GM12872 (cell line): ENCODE data around the gene RIPPLY3.

Experiments
- TF ChIP-seq, protein P1 (sequence below): IDR thresholded peaks from 3 replicates; pipeline ENCODE4 v1.5.1; 2011; ENCODE audit warnings: low read depth, mild to moderate bottlenecking, low read length, moderate library complexity; ENCODE audit not compliant: insufficient read depth

The RIPPLY3 gene

DNA sequence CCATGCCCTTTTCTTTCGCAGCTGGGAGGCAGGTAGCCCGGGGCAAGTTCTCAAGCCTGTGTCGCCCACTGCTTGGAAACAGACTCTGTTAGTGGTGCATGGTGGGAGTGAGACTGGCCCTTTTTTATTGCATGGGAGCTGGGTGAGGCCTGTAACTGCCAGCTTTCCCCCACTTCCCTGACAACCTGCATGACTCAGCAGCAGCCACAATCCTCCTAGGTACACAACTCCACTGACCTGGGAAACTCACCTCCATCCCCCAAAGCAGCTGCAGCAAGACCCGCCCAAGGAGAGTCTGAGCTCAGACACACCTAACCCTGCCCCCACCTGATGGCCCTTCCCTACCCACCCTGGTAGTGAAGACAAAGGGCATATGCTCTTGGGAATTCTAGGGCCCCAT, 40.6 kb downstream of the RIPPLY3 start:
- TF ChIP-seq, protein P1, sequence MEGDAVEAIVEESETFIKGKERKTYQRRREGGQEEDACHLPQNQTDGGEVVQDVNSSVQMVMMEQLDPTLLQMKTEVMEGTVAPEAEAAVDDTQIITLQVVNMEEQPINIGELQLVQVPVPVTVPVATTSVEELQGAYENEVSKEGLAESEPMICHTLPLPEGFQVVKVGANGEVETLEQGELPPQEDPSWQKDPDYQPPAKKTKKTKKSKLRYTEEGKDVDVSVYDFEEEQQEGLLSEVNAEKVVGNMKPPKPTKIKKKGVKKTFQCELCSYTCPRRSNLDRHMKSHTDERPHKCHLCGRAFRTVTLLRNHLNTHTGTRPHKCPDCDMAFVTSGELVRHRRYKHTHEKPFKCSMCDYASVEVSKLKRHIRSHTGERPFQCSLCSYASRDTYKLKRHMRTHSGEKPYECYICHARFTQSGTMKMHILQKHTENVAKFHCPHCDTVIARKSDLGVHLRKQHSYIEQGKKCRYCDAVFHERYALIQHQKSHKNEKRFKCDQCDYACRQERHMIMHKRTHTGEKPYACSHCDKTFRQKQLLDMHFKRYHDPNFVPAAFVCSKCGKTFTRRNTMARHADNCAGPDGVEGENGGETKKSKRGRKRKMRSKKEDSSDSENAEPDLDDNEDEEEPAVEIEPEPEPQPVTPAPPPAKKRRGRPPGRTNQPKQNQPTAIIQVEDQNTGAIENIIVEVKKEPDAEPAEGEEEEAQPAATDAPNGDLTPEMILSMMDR: no peak

DNA sequence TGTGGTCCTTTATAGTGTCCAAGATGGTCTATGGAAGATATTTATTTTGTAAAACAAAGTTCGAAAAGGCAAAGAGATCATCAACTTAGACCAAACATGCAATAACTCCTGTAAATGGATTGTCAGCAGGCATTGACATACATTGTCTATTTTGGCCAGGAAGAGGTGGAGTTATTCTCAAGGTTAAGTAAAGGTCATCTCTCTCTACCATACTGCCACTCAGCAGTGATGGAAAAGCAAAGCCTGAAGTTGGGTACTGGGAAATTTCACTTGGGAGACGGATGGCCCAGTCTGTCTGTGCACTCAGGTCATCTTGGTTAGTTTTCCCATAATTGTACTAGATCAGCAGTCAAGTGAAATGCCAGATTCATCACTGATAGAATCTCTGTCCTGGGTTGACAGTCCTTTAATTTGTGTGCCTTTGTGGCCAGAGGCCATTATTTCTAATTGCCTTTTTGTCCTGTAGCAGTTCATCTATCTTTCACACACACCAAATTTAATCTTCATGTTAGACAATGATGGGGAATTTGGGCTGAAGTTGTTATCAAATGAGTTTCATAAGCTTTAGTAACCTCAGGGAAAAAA, 48.9 kb downstream of the RIPPLY3 start:
- TF ChIP-seq, protein P1: no peak

DNA sequence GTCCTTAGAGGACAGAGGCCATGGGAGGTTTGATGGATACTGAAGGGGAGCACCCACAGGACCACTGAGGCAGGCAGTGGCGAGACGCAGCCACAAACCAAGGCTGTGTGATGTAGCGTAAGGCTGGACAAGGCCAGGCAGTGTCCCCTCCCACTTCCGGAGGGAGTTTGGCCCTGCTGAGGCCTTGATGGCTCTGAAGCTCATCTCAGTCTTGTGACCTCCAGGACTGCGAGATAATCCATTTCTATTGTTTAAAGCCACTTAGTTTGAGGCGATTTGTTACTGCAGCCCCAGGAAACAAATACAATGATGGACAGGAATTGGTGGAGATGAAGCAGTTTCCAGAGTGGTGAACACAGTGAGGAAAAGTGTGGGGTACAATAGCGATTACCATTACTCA, 51.1 kb downstream of the RIPPLY3 start:
- TF ChIP-seq, protein P1: no peak

DNA sequence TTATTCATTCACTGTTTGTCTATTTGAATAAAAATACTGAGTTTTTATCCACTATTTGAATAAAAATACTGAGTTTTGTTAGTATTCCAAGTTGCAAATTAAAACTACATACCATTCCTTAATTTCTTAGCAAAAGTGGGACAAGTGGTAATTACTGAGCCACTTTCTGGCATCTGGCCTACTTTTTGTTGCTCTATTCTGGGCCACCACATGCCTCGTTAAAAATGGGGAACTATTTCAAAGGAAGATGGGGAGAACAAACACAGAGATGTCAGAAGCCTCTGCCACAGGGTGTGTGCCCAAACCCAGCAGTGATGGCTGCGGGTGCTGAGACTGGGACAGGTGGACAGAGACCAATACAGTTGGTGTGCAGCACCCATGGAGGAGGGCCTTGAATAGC, 51.8 kb downstream of the RIPPLY3 start:
- TF ChIP-seq, protein P1: no peak

DNA sequence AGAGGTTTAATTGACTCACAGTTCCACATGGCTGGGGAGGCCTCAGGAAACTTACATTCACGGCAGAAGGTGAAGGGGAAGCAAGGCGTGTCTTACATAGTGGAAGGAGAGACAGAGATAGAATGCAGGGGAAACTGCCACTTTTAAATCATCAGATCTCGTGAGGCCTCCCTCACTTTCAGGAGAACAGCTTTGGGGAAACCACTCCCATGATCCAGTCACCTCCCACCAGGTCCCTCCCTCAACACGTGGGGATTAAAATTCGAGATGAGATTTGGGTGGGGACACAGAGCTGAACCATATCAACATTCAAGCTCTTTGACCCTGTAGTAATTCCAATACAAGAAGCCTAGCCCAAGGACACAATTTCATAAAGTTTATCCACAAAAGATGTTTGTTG, 52.7 kb downstream of the RIPPLY3 start:
- TF ChIP-seq, protein P1: no peak

DNA sequence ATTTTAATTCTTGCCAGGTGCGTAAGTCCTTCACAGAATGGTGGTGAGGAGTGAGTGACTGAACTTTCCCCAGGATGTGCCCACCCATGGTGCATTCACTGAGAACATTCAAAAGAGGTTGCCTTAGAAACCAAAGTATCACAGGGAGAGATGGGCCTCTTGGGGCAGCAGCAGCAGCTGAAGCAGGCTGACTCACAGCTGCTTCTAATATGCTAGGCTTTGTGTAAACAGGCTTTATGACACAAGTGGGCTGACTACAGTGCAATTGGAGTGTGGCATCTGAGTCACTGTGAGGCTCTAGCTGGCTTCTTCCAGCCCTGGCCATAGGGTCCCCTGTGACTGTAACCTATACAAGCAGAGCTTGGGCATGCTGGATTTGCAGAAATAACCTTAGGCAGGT, 53.8 kb downstream of the RIPPLY3 start:
- TF ChIP-seq, protein P1: no peak

DNA sequence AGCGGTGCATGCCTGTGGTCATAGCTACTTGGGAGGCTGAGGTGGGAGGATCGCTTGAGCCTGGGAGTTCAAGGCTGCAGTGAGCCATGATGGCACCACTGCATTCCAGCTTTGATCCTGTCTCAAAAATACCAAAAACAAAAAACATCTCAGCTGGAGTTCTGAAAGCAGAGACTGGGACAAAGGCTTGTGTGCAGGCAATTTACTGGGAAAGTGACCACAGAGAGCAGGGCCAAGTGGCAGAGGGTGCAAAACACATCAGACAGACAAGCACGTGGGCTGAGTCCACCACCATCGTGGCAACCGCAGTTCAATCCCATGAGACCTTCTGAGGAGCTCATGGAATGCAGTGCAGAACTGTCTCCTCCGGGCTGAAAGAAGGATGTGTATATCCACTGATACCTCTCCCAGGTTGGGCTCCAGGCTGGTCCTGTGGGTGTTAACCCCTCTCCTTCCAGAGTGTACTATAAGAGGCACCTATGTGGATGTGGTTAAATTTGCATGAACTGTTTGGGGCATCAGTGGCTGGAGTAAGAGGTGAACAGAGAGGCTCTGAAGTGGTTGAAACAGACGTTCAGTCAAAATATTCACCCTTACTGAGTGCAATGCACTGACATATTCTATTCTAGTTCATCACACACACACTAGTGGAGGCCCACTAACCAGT, 55.6 kb downstream of the RIPPLY3 start:
- TF ChIP-seq, protein P1: no peak

DNA sequence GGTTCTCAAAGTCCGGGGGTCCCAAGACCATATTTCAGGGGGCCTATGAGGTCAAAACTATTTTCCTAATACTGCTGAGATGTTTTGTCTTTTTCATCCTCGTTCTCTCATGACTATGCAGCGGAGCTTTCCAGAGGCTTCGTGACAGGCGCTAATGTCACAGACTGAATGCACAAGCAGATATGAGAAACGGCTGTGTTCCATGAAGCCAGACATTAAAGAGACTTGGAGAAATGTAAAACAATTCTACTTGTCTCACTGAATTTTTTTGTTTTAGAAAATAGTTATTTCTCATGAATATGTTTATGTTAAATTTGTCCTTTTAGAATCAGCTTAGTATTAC, 56.1 kb downstream of the RIPPLY3 start:
- TF ChIP-seq, protein P1: no peak
